Smooth muscle cell (in vitro differentiated cells): ENCODE results near the gene CAV1. TPM values are rescaled to one million over a fixed set of nuclear protein-coding genes. Genes with fewer than 3 reads are reported as not detected.

Source experiments
- DNase-seq: peaks from one replicate; lab custom pipeline; 2025; ENCODE audit not compliant: unreplicated experiment; lab: John Stamatoyannopoulos, UW
- H2AFZ ChIP-seq: fragments of 200-600 bp; sonication (generic); 2 replicates; pipeline ENCODE4 v1.6.0; 2016; ENCODE audit warnings: antibody characterized with exemption, low read depth, mild to moderate bottlenecking
- H3F3A ChIP-seq: fragments of 200-600 bp; sonication (generic); 2 replicates; pipeline ENCODE4 v1.6.0; 2017; ENCODE audit warnings: antibody characterized with exemption, low read depth
- H3K27ac ChIP-seq: fragments of 200-600 bp; sonication (generic); 2 replicates; pipeline ENCODE4 v1.5.1; 2016; ENCODE audit warnings: low read depth, mild to moderate bottlenecking
- H3K27me3 ChIP-seq: fragments of 200-600 bp; sonication (generic); 2 replicates; pipeline ENCODE4 v1.6.1; 2016; ENCODE audit warnings: low read depth, mild to moderate bottlenecking
- H3K36me3 ChIP-seq: fragments of 200-600 bp; sonication (generic); 2 replicates; pipeline ENCODE4 v1.5.1; 2016; ENCODE audit warnings: low read depth
- H3K4me1 ChIP-seq: fragments of 200-600 bp; sonication (generic); 2 replicates; pipeline ENCODE4 v1.5.1; 2016; ENCODE audit warnings: low read depth
- H3K4me2 ChIP-seq: fragments of 200-600 bp; sonication (generic); 2 replicates; pipeline ENCODE4 v1.6.0; 2016; ENCODE audit warnings: mild to moderate bottlenecking
- H3K4me3 ChIP-seq: fragments of 200-600 bp; sonication (generic); 2 replicates; pipeline ENCODE4 v1.5.1; 2016; ENCODE audit warnings: mild to moderate bottlenecking
- H3K79me2 ChIP-seq: fragments of 200-600 bp; sonication (generic); 2 replicates; pipeline ENCODE4 v1.6.0; 2016; ENCODE audit warnings: low read depth, mild to moderate bottlenecking
- H3K9ac ChIP-seq: fragments of 200-600 bp; sonication (generic); 2 replicates; pipeline ENCODE4 v1.6.0; 2016; ENCODE audit warnings: low read depth
- H3K9me3 ChIP-seq: fragments of 200-600 bp; sonication (generic); replicated peaks from 2 replicates; pipeline ENCODE4 v1.5.1; 2016; ENCODE audit warnings: low read depth
- H4K20me1 ChIP-seq: fragments of 200-600 bp; sonication (generic); 2 replicates; pipeline ENCODE4 v1.6.0; 2016; ENCODE audit warnings: low read depth
- WGBS: methylation state at CpG from one replicate; pipeline ENCODE4 v1.1.7; 2016; ENCODE audit warnings: low lambda C conversion rate; 5-methylcytosine and 5-hydroxymethylcytosine counted together
- polyA plus RNA-seq: library from polyadenylated mRNA; unstranded; fragments of >200 nt; fragmentation: Nextera tagmentation; extraction: Ambion mirVana; gene quantifications from 2 replicates; pipeline ENCODE4 v1.2.1, GENCODE V29; 2016
- total RNA-seq: library from RNA; depleted of rRNA; stranded (reverse); fragments of >200 nt; gene quantifications from 2 replicates; pipeline ENCODE4 v1.2.3, GENCODE V29; 2014
- TF ChIP-seq, protein P1 (sequence below): fragments of 200-600 bp; sonication (generic); IDR thresholded peaks from 2 replicates; pipeline ENCODE4 v1.5.1; 2017; ENCODE audit warnings: borderline replicate concordance, mild to moderate bottlenecking, antibody characterized with exemption; ENCODE audit not compliant: insufficient read depth, poor library complexity, severe bottlenecking

Gene CAV1
- total and polyA plus RNA-seq, 2 experiments from 2014 or later: 55.8 to 84.7 TPM

DNA sequence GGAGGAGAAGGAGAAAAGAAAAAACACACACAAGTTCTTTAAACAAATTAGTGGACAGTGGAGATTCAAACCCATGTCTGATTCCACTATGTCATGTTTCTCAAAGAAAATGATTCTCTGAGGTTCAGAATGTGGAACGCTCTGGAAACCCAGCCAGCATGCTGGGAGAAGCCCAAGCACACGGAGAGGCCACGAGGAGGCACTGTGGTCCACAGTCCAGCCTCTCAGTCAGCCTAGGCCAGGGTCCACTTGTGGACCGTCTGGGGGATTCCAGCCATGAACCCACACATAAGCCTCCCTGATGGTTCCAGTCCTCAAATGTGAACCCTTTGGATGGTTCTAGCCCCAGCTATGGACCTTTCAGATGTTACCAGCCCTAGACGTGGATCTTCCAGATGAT lies 73.4 kb downstream of the CAV1 start:
- Histone ChIP-seq H3K4me2 (no peak overlapping the region), H3K27ac (no peak overlapping the region), H3K4me3 (no peak overlapping the region), H4K20me1 (no peaks in the 10 kb centered on the region), H3K27me3 (no peaks in the 10 kb centered on the region), H2AFZ (no peak overlapping the region), H3K4me1 (peaks cover 5% of the 10 kb centered on the region), H3F3A (no peaks in the 10 kb centered on the region), H3K79me2 (no peaks in the 10 kb centered on the region), H3K9me3 (no peaks in the 10 kb centered on the region), H3K9ac (no peak overlapping the region), H3K36me3 (no peaks in the 10 kb centered on the region)
- WGBS: 85% methylated on average over 5 of the region's 5 CpGs
- TF ChIP-seq, protein P1, sequence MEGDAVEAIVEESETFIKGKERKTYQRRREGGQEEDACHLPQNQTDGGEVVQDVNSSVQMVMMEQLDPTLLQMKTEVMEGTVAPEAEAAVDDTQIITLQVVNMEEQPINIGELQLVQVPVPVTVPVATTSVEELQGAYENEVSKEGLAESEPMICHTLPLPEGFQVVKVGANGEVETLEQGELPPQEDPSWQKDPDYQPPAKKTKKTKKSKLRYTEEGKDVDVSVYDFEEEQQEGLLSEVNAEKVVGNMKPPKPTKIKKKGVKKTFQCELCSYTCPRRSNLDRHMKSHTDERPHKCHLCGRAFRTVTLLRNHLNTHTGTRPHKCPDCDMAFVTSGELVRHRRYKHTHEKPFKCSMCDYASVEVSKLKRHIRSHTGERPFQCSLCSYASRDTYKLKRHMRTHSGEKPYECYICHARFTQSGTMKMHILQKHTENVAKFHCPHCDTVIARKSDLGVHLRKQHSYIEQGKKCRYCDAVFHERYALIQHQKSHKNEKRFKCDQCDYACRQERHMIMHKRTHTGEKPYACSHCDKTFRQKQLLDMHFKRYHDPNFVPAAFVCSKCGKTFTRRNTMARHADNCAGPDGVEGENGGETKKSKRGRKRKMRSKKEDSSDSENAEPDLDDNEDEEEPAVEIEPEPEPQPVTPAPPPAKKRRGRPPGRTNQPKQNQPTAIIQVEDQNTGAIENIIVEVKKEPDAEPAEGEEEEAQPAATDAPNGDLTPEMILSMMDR: peak; percentile 24
- no peak for DNase-seq

DNA sequence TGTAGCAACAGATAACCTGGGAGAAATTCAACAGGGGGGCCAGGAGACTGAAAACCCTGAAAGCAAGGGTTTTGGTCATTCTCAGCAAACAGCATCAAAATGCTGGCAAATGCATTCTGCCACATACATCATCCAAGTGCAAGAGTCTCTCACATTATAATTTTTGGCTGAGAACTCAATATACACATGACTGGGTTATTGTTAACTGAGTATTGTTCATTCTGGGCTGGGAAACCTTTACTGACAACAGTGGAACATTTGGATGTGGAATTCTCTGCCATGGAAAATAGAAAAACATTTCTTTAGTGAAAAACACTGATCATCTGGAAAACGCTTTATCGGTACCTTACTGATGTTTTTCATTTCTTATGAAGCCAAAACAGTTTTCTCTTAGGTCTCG lies 74.0 kb downstream of the CAV1 start:
- 95% methylated on average over 3 of the region's 3 CpGs for WGBS
- Histone ChIP-seq H3K4me2 (no peak overlapping the region), H3K9me3 (no peaks in the 10 kb centered on the region), H4K20me1 (no peaks in the 10 kb centered on the region), H3K4me3 (no peak overlapping the region), H3K9ac (no peak overlapping the region), H2AFZ (no peak overlapping the region), H3K4me1 (no peaks in the 10 kb centered on the region), H3K27me3 (no peaks in the 10 kb centered on the region), H3K79me2 (no peaks in the 10 kb centered on the region), H3K36me3 (no peaks in the 10 kb centered on the region), H3K27ac (no peak overlapping the region), H3F3A (no peaks in the 10 kb centered on the region)
- TF ChIP-seq, protein P1: no peak
- DNase-seq: no peak

DNA sequence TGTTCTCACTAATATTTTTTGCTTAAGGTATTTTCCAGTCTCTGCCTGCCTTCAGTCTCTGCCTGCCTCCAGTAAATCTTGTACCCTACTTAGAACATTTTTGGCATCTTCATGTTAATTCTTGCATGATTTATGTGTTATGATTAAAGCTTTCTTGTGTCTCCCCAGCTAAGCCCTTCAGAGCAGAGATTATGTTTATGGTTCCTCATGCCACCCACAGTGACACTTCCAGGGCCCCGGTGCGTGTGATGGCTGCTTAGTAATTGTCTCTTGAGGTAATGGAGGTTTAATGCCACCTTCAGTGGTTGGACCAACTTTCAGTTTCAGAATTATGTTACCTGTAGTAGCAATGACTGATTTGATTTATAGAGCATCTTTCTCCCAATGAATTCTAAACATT lies 76.6 kb downstream of the CAV1 start:
- no peak overlapping the region for H3K4me2 ChIP-seq
- TF ChIP-seq, protein P1: no peak
- H2AFZ ChIP-seq: no peak overlapping the region
- no peak overlapping the region for H3K9ac ChIP-seq
- H3K4me1 ChIP-seq: no peaks in the 10 kb centered on the region
- H3K27me3 ChIP-seq: no peaks in the 10 kb centered on the region
- no peaks in the 10 kb centered on the region for H4K20me1 ChIP-seq
- H3F3A ChIP-seq: no peaks in the 10 kb centered on the region
- no peaks in the 10 kb centered on the region for H3K9me3 ChIP-seq
- WGBS: 24% methylated on average over 2 of the region's 2 CpGs
- no peak overlapping the region for H3K27ac ChIP-seq
- H3K36me3 ChIP-seq: no peaks in the 10 kb centered on the region
- DNase-seq: no peak
- no peak overlapping the region for H3K4me3 ChIP-seq
- H3K79me2 ChIP-seq: no peaks in the 10 kb centered on the region

DNA sequence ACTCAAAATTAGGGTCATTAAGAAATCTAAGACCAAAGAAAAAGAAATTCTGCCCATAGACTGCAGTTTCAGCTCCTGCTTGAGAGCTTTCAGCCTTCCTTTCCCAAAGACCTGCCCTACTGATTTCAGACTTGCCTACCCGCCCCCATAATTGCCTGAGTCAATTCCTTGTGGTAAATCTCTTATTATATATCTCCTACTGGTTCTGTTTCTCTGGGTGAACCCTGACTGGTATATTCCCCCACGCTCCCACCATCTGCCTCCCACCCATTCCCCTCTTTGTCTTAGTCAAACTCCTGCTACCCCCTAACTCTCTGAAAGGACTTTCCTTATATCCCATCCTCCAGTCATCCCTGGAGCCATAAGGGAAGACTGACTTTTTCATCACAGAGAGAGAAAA lies 82.5 kb downstream of the CAV1 start:
- no peak overlapping the region for H3K9ac ChIP-seq
- TF ChIP-seq, protein P1: no peak

More for the DNA sequence above, 82.5 kb downstream of the CAV1 start:
- no peaks in the 10 kb centered on the region for H3K36me3 ChIP-seq
- H2AFZ ChIP-seq: no peak overlapping the region
- no peak overlapping the region for H3K4me3 ChIP-seq
- H3K27me3 ChIP-seq: no peaks in the 10 kb centered on the region
- no peak overlapping the region for H3K4me2 ChIP-seq
- no peaks in the 10 kb centered on the region for H4K20me1 ChIP-seq
- no peaks in the 10 kb centered on the region for H3F3A ChIP-seq
- H3K79me2 ChIP-seq: no peaks in the 10 kb centered on the region
- no peak overlapping the region for H3K27ac ChIP-seq
- H3K9me3 ChIP-seq: no peaks in the 10 kb centered on the region
- H3K4me1 ChIP-seq: no peaks in the 10 kb centered on the region
- DNase-seq: no peak
- WGBS: 84% methylated on average over 2 of the region's 2 CpGs
